Astrocyte (in vitro differentiated cells and primary cell): ENCODE data around the gene OR2A2.

ENCODE experiments used
- EZH2 ChIP-seq: IDR thresholded peaks from 2 replicates; pipeline ENCODE4 v1.6.1; 2012; ENCODE audit warnings: mild to moderate bottlenecking, low read length, inconsistent platforms; ENCODE audit not compliant: insufficient read depth
- TF ChIP-seq, protein P1 (sequence below): IDR thresholded peaks from 2 replicates; pipeline ENCODE4 v1.5.1; 2011; ENCODE audit warnings: low read depth, mild to moderate bottlenecking, inconsistent platforms, low read length, moderate library complexity; ENCODE audit not compliant: insufficient read depth

DNA sequence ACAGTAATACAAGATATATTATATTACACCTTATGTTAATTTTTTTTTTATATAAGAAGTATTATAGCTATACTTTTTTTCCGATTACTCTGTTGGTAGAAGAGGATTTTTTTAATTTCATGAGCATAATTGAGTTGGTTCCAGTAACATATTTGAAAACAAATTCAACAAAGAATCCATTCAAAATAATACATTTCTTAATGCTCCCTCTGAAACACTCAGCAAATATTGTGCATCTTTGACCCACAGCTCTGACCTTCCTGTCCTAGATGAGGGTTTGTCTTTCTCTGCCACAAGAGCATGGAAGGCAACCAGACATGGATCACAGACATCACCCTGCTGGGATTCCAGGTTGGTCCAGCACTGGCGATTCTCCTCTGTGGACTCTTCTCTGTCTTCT, at the start of gene OR2A2:
- TF ChIP-seq, protein P1, sequence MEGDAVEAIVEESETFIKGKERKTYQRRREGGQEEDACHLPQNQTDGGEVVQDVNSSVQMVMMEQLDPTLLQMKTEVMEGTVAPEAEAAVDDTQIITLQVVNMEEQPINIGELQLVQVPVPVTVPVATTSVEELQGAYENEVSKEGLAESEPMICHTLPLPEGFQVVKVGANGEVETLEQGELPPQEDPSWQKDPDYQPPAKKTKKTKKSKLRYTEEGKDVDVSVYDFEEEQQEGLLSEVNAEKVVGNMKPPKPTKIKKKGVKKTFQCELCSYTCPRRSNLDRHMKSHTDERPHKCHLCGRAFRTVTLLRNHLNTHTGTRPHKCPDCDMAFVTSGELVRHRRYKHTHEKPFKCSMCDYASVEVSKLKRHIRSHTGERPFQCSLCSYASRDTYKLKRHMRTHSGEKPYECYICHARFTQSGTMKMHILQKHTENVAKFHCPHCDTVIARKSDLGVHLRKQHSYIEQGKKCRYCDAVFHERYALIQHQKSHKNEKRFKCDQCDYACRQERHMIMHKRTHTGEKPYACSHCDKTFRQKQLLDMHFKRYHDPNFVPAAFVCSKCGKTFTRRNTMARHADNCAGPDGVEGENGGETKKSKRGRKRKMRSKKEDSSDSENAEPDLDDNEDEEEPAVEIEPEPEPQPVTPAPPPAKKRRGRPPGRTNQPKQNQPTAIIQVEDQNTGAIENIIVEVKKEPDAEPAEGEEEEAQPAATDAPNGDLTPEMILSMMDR = no peak
- TF ChIP-seq EZH2 = no peak
